Measurements from ENCODE around the gene DNHD1. TPM values are rescaled to one million over a fixed set of nuclear protein-coding genes. Genes with fewer than 3 reads are reported as not detected.

The DNHD1 gene
- total and polyA plus RNA-seq, 2 of the 8 experiments (the other 6 are each of a cell fraction or from before 2014, with no cell fraction given): 5.0 to 6.8 TPM

DNA sequence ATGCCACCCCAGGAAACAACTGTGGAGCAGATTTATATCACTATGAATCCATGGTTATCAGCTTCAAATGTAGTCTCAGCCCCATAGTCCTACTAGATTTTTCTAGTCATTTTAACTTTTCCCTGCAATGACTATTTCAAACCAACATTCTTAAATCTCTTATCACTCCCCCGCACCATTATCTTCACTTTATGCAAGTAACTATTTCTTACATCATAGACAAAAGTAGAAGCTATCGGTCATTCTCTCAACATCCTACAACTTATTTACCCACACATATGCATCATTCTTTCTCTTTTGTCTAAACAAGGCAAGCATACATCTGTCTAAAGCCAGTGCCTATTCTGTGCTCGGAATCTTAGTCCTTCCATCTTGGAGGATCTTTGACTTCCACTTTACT lies 11.4 kb upstream of the DNHD1 start:
- H3K36me3 ChIP-seq (ENCODE audit: control insufficient read depth in 2 of 4, insufficient read depth in 4 of 4, low read length in 3 of 4): peaks cover 9 to 47% (median 27%) of the 10 kb centered on the region in 4 experiments
- FAIRE-seq: no peak
- CTCF ChIA-PET (ENCODE audit: partially characterized antibody): interaction anchor here (0.8 to 4.0 kb wide), 4 partner anchors 9 to 106 kb away, joined by 3 to 25 read pairs (median 7); no protein-coding TSS in a partner anchor

More for the DNA sequence above, 11.4 kb upstream of the DNHD1 start:
- POLR2A ChIA-PET (ENCODE audit: partially characterized antibody): interaction anchor here (1.0 to 2.1 kb wide), 3 partner anchors 9 to 126 kb away, joined by 3 to 12 read pairs (median 3); partner anchors contain the start of gene TAF10
- peaks cover 9 to 27% of the 10 kb centered on the region in 2 experiments; a peak in 3 of 4 replicates for H3K79me2 ChIP-seq (ENCODE audit: control insufficient read depth in 1 of 2, insufficient read depth in 2 of 2, low read length in 2 of 2)
- peaks cover 0 to 10% of the 10 kb centered on the region in 2 experiments for H4K20me1 ChIP-seq (replicated peaks in 1 of 2; ENCODE audit: control insufficient read depth in 1 of 2, insufficient read depth in 2 of 2, low read length in 2 of 2)
- H2BK5ac ChIP-seq (ENCODE audit: low read depth, low read length): no peak overlapping the region
- H2BK20ac ChIP-seq (ENCODE audit: low read length): no peak overlapping the region
- no peak overlapping the region for H2AFZ ChIP-seq (ENCODE audit: low read length)
- H3K4me2 ChIP-seq (ENCODE audit: insufficient read depth in 1 of 2, low read depth in 2 of 2, low read length in 2 of 2): no peak overlapping the region
- peaks cover 2 to 8% (median 5%) of the 10 kb centered on the region in 4 experiments for H3K4me1 ChIP-seq (replicated peaks in 1 of 4; ENCODE audit: control insufficient read depth in 3 of 4, insufficient read depth in 4 of 4, low read length in 3 of 4)
- no peak overlapping the region for H2BK12ac ChIP-seq (ENCODE audit: low read depth, low read length)
- H3K9ac ChIP-seq (replicated peaks in 1 of 4; ENCODE audit: extremely low read depth in 1 of 4, low read depth in 3 of 4, low read length in 3 of 4): no peak overlapping the region
- no peak overlapping the region for H4K8ac ChIP-seq (ENCODE audit: extremely low read depth, insufficient read depth, low read length)
- WGBS, 2 experiments (ENCODE audit: extremely low coverage in 1 of 2, insufficient coverage in 1 of 2, insufficient read length in 1 of 2, insufficient replicate concordance in 2 of 2, low coverage in 1 of 2, low lambda C conversion rate in 2 of 2, missing lambda C conversion rate in 1 of 2): 78 to 100% methylated on average over 1 to 3 of the region's 3 CpGs
- no peak for TF ChIP-seq SP4 (IDR thresholded peaks at IDR 0.05; ENCODE audit: low read length)
- TF ChIP-seq BRCA1 (IDR thresholded peaks at IDR 0.05; ENCODE audit: low read depth, low read length): no peak
- H4K91ac ChIP-seq (replicated peaks; ENCODE audit: insufficient read length, low read length): no peak overlapping the region
- no peak overlapping the region for H4K5ac ChIP-seq (ENCODE audit: insufficient read length, low read depth, low read length)
- peaks cover 9% of the 10 kb centered on the region for H3K23me2 ChIP-seq (ENCODE audit: low read depth, low read length)
- no peak overlapping the region for H2AK5ac ChIP-seq (ENCODE audit: low read depth, low read length)
- DNase-seq (ENCODE audit: low read depth in 1 of 2, low spot score in 2 of 2): no peak
- no peak overlapping the region for H3K18ac ChIP-seq (ENCODE audit: extremely low read depth, low read length)
- no peak overlapping the region for H3K23ac ChIP-seq (ENCODE audit: insufficient read length)
- H3K56ac ChIP-seq (replicated peaks; ENCODE audit: insufficient read length, low read depth, low read length): no peak overlapping the region
- no peak overlapping the region for H2BK15ac ChIP-seq (ENCODE audit: low read length)
- no peaks in the 10 kb centered on the region for H3K27me3 ChIP-seq (replicated peaks in 1 of 4; ENCODE audit: control insufficient read depth in 3 of 4, extremely low read depth in 1 of 4, insufficient read depth in 3 of 4, low read length in 3 of 4)
- peaks cover 9% of the 10 kb centered on the region for H3K79me1 ChIP-seq (ENCODE audit: low read depth, low read length)
- H3K14ac ChIP-seq (ENCODE audit: insufficient read length): no peak overlapping the region
- H2BK120ac ChIP-seq (replicated peaks; ENCODE audit: low read depth, low read length): no peak overlapping the region
- no peak overlapping the region for H3K4me3 ChIP-seq (ENCODE audit: extremely low read depth in 1 of 4, insufficient read depth in 2 of 4, low read depth in 3 of 4, low read length in 4 of 4)
- no peak overlapping the region for H3K27ac ChIP-seq (ENCODE audit: low read depth, low read length)
- H3K4ac ChIP-seq (replicated peaks; ENCODE audit: insufficient read length, low read depth, low read length): no peak overlapping the region
- H3K9me3 ChIP-seq (ENCODE audit: insufficient read depth in 2 of 2, low read depth in 1 of 2, low read length in 1 of 2): no peaks in the 10 kb centered on the region

Measured in H1 (cell line).